HG03064 (cell line): ENCODE data around the gene IFITM10.

Experiments
- ATAC-seq: cut with Tn5 transposase; IDR thresholded peaks from one replicate; pipeline ENCODE4 v1.9.1; 2021; ENCODE audit warnings: low read depth; ENCODE audit not compliant: unreplicated experiment

IFITM10 gene

GRCh38 chr11:1753229-1753928 lies 3.0 kb upstream of the IFITM10 start:
- ATAC-seq, result no peak

- ATAC-seq, result no peak
These were observed 2.5 kb upstream of the IFITM10 start for GRCh38 chr11:1752907-1753228.

GRCh38 chr11:1751999-1752906 lies 1.9 kb upstream of the IFITM10 start:
- no peak for ATAC-seq

GRCh38 chr11:1751531-1751921 lies 1.1 kb upstream of the IFITM10 start:
- ATAC-seq, result no peak

GRCh38 chr11:1750840-1751530 lies 590 bp upstream of the IFITM10 start:
- no peak for ATAC-seq

- no peak for ATAC-seq
These were observed 722 bp downstream of the IFITM10 start for GRCh38 chr11:1749395-1750351.

- ATAC-seq, result no peak
These were observed 1.6 kb downstream of the IFITM10 start for GRCh38 chr11:1748636-1749394.

- no peak for ATAC-seq
These were observed 2.4 kb downstream of the IFITM10 start for GRCh38 chr11:1747753-1748635.

- no peak for ATAC-seq
These were observed 3.2 kb downstream of the IFITM10 start for GRCh38 chr11:1746956-1747752.

GRCh38 chr11:1746511-1746931 lies 3.9 kb downstream of the IFITM10 start:
- ATAC-seq, result no peak

GRCh38 chr11:1745701-1746320 lies 4.6 kb downstream of the IFITM10 start:
- ATAC-seq, result no peak

- no peak for ATAC-seq
These were observed 5.3 kb downstream of the IFITM10 start for GRCh38 chr11:1744891-1745700.

GRCh38 chr11:1744137-1744886 lies 6.1 kb downstream of the IFITM10 start:
- no peak for ATAC-seq

- ATAC-seq, result no peak
These were observed 6.7 kb downstream of the IFITM10 start for GRCh38 chr11:1743585-1744136.

- ATAC-seq, result no peak
These were observed 7.4 kb downstream of the IFITM10 start for GRCh38 chr11:1742869-1743584.
